Testis (tissue), 3 donors: ENCODE data around the gene OLIG2. TPM values are rescaled to one million over a fixed set of nuclear protein-coding genes. Genes with fewer than 3 reads are reported as not detected.

Experiments used
- DNase-seq: peaks from one replicate; pipeline ENCODE4 v3.0.0-alpha.2; 2019
- H3K27ac ChIP-seq, 2 donors: fragments of 200-600 bp; sonication (generic); one replicate each; pipeline ENCODE4 v1.5.1; 2019
- H3K27me3 ChIP-seq: fragments of 200-600 bp; sonication (generic); one replicate; pipeline ENCODE4 v1.5.1; 2019
- H3K36me3 ChIP-seq: fragments of 200-600 bp; sonication (generic); one replicate; pipeline ENCODE4 v1.5.1; 2017; ENCODE audit warnings: low read depth; ENCODE audit errors: missing control alignments
- H3K4me1 ChIP-seq: fragments of 200-600 bp; sonication (generic); one replicate; pipeline ENCODE4 v1.5.1; 2019
- H3K4me3 ChIP-seq, 2 donors: fragments of 200-600 bp; sonication (generic); one replicate each; pipeline ENCODE4 v1.5.1; 2017 to 2019
- H3K9me3 ChIP-seq: fragments of 200-600 bp; sonication (generic); one replicate; pipeline ENCODE4 v1.5.1; 2017
- CTCF ChIP-seq, 3 experiments: fragments of 450-650 bp in 2 of 3; fragments of 200-600 bp in 1 of 3; sonication (generic) in 1 of 3; IDR thresholded peaks; one replicate each; pipeline ENCODE4 v1.5.1; 2016 to 2019; ENCODE audit warnings: antibody characterized with exemption in 3 of 3, mild to moderate bottlenecking in 2 of 3, moderate library complexity in 1 of 3
- POLR2A ChIP-seq: fragments of 450-650 bp; IDR thresholded peaks from one replicate; pipeline ENCODE4 v1.6.1; 2017; ENCODE audit warnings: antibody characterized with exemption, mild to moderate bottlenecking, moderate library complexity
- WGBS, 2 donors: methylation state at CpG; one replicate each; pipeline ENCODE4 v1.1.5; 2018; 5-methylcytosine and 5-hydroxymethylcytosine counted together
- intact Hi-C: fragments of 100-400 bp; cut with DNase I; formaldehyde crosslinking; loops from one replicate; pipeline ENCODE4 v1.15.1; 2023; ENCODE audit warnings: low total_unique reads
- polyA plus RNA-seq: library from polyadenylated mRNA; stranded (reverse); fragments of 350-450 nt; fragmentation: Illumina TruSeq; extraction: RNeasy Lipid Tissue Mini Kit (QIAGEN cat#74804); gene quantifications from one replicate; pipeline ENCODE4 v1.2.3, GENCODE V29; 2014; ENCODE audit warnings: low read depth, low replicate concordance; ENCODE audit not compliant: insufficient read depth
- total RNA-seq, 2 donors: library from RNA; depleted of rRNA; stranded (reverse); fragments of >200 nt; gene quantifications; one replicate each; pipeline ENCODE4 v1.2.3, GENCODE V29; 2016

The OLIG2 gene
- total and polyA plus RNA-seq, 3 donors from 2014 or later = not detected

GRCh38 chr21:33059380-33059841 lies 33.7 kb downstream of the OLIG2 start:
- H3K27me3 ChIP-seq = no peaks in the 10 kb centered on the region
- H3K36me3 ChIP-seq = no peaks in the 10 kb centered on the region
- H3K9me3 ChIP-seq = no peaks in the 10 kb centered on the region
- intact Hi-C loops = no loop called here
- TF ChIP-seq CTCF (IDR thresholded peaks at IDR 0.05) (no peak), POLR2A (no peak)
- peaks cover 9% of the 10 kb centered on the region for H3K4me1 ChIP-seq
- no peak for DNase-seq
- H3K4me3 ChIP-seq = no peak overlapping the region
- H3K27ac ChIP-seq = no peak overlapping the region
- WGBS, 2 donors = 38 to 50% methylated on average over 2 of the region's 2 CpGs

- TF ChIP-seq POLR2A (no peak), CTCF (IDR thresholded peaks at IDR 0.05) (no peak)
- no peak overlapping the region for H3K27ac ChIP-seq
- H3K9me3 ChIP-seq = no peaks in the 10 kb centered on the region
- intact Hi-C loops = no loop called here
- no peaks in the 10 kb centered on the region for H3K27me3 ChIP-seq
- no peaks in the 10 kb centered on the region for H3K36me3 ChIP-seq
- no peak for DNase-seq
- no peak overlapping the region for H3K4me3 ChIP-seq
- WGBS, 2 donors = 95 to 98% methylated on average over 4 of the region's 4 CpGs
- H3K4me1 ChIP-seq = peaks cover 9% of the 10 kb centered on the region
Observed at GRCh38 chr21:33061233-33061632, 35.5 kb downstream of the OLIG2 start.

GRCh38 chr21:33063375-33063883 lies 37.7 kb downstream of the OLIG2 start:
- Histone ChIP-seq H3K4me3 (no peak overlapping the region), H3K27ac (no peak overlapping the region), H3K4me1 (peaks cover 4% of the 10 kb centered on the region), H3K36me3 (no peaks in the 10 kb centered on the region), H3K27me3 (no peaks in the 10 kb centered on the region), H3K9me3 (no peaks in the 10 kb centered on the region)
- intact Hi-C loops = no loop called here
- no peak for DNase-seq
- TF ChIP-seq CTCF (IDR thresholded peaks at IDR 0.05) = no peak
- TF ChIP-seq POLR2A = no peak
- WGBS, 2 donors = 88 to 89% methylated on average over 5 of the region's 5 CpGs

- no peak overlapping the region for H3K27ac ChIP-seq
Observed at GRCh38 chr21:33063907-33064622, 38.3 kb downstream of the OLIG2 start.

More at GRCh38 chr21:33063907-33064622, 38.3 kb downstream of the OLIG2 start:
- Histone ChIP-seq H3K4me3 (no peak overlapping the region), H3K27me3 (no peaks in the 10 kb centered on the region), H3K9me3 (no peaks in the 10 kb centered on the region), H3K4me1 (no peaks in the 10 kb centered on the region), H3K36me3 (no peaks in the 10 kb centered on the region)
- WGBS, 2 donors = 44 to 53% methylated on average over 14 of the region's 14 CpGs
- no peak for DNase-seq
- TF ChIP-seq CTCF (IDR thresholded peaks at IDR 0.05) = no peak
- no peak for TF ChIP-seq POLR2A
- intact Hi-C loops = no loop called here
